Gastrocnemius medialis (tissue), 4 donors: ENCODE data around the gene KLHL29. TPM values are rescaled to one million over a fixed set of nuclear protein-coding genes. Genes with fewer than 3 reads are reported as not detected.
A peak's percentile ranks its signal among the peaks of the same experiment; 100 is the strongest.

ENCODE experiments used
- ATAC-seq, 2 donors: fragments of 150-250 bp; one replicate each; pipeline ENCODE4 v1.9.1; 2016
- DNase-seq, 2 donors: peaks; one replicate each; pipeline ENCODE4 v3.0.0-alpha.2; 2019
- H3K27ac ChIP-seq, 4 donors: fragments of 200-600 bp; sonication (generic); 1 replicate in 1 of 4; 2 replicates in 3 of 4; pipeline ENCODE4 v1.5.1; 2016 to 2018; ENCODE audit warnings: mild to moderate bottlenecking in 2 of 4, moderate library complexity in 1 of 4
- H3K27me3 ChIP-seq, 3 donors: fragments of 200-600 bp; sonication (generic) in 2 of 3; 1 replicate in 1 of 3; 2 replicates in 2 of 3; pipeline versions ENCODE4 v1.5.1 to v1.6.0; 2016 to 2019; ENCODE audit warnings: mild to moderate bottlenecking in 1 of 3, moderate library complexity in 1 of 3
- H3K36me3 ChIP-seq, 2 donors: fragments of 200-600 bp; sonication (generic) in 1 of 2; one replicate each; pipeline ENCODE4 v1.5.1; 2017 to 2018
- H3K4me1 ChIP-seq, 2 donors: fragments of 200-600 bp; sonication (generic) in 1 of 2; one replicate each; pipeline ENCODE4 v1.5.1; 2016 to 2017; ENCODE audit warnings: mild to moderate bottlenecking in 2 of 2
- H3K4me3 ChIP-seq, 4 donors: fragments of 200-600 bp; sonication (generic) in 3 of 4; 1 replicate in 1 of 4; 2 replicates in 3 of 4; pipeline ENCODE4 v1.5.1; 2016 to 2019; ENCODE audit warnings: mild to moderate bottlenecking in 2 of 4
- H3K9me3 ChIP-seq, 3 donors: fragments of 200-600 bp; sonication (generic) in 2 of 3; 1 replicate in 1 of 3; 2 replicates in 2 of 3; pipeline ENCODE4 v1.5.1; 2016 to 2019
- CTCF ChIP-seq, 5 experiments: fragments of 450-650 bp in 3 of 5; fragments of 200-600 bp in 2 of 5; sonication (generic) in 2 of 5; IDR thresholded peaks in 4 of 5; conservative IDR thresholded peaks in 1 of 5; 1 replicate in 4 of 5; 2 replicates in 1 of 5; pipeline ENCODE4 v1.5.1; 2016 to 2019; ENCODE audit warnings: antibody characterized with exemption in 5 of 5, mild to moderate bottlenecking in 3 of 5, moderate library complexity in 3 of 5
- POLR2A ChIP-seq, 2 donors: fragments of 450-650 bp; IDR thresholded peaks; one replicate each; pipeline ENCODE4 v1.6.1; 2017; ENCODE audit warnings: antibody characterized with exemption in 2 of 2, mild to moderate bottlenecking in 2 of 2, moderate library complexity in 2 of 2
- in situ Hi-C, 4 donors: fragments of 200-750 bp; cut with MboI; loops; one replicate each; pipeline versions ENCODE4 v1.15.0 to v1.8.0; 2017; ENCODE audit warnings: low sequenced_read_pairs in 4 of 4
- intact Hi-C: fragments of 100-400 bp; cut with DNase I; formaldehyde crosslinking; loops from one replicate; pipeline ENCODE4 v1.15.1; 2023; ENCODE audit warnings: low total_unique reads
- total RNA-seq, 4 donors: library from RNA; depleted of rRNA; stranded (reverse); fragments of >200 nt; gene quantifications; one replicate each; pipeline versions ENCODE4 v1.1.0 to v1.2.3, GENCODE V29; 2016

Gene KLHL29
- total RNA-seq, 4 donors from 2014 or later = 4.3 to 24.9 (median 8.7) TPM

- peaks cover 0 to 9% of the 10 kb centered on the region in 2 donors for H3K36me3 ChIP-seq
- H3K9me3 ChIP-seq = no peaks in the 10 kb centered on the region
- H3K4me1 ChIP-seq = peaks cover 12 to 18% of the 10 kb centered on the region in 2 donors
- in situ Hi-C loops = no loop called here
- H3K27ac ChIP-seq = no peak overlapping the region
- TF ChIP-seq CTCF (IDR thresholded peaks at IDR 0.05 in 4 of 5, conservative IDR thresholded peaks at IDR 0.05 in 1 of 5) (no peak), POLR2A (IDR thresholded peaks at IDR 0.05) (no peak)
- no peak for ATAC-seq
- no peaks in the 10 kb centered on the region for H3K27me3 ChIP-seq
- no peak overlapping the region for H3K4me3 ChIP-seq
- no peak for DNase-seq
- intact Hi-C loops = no loop called here
These were observed 318.1 kb downstream of the KLHL29 start for GRCh38 chr2:23703037-23703582.

DNA sequence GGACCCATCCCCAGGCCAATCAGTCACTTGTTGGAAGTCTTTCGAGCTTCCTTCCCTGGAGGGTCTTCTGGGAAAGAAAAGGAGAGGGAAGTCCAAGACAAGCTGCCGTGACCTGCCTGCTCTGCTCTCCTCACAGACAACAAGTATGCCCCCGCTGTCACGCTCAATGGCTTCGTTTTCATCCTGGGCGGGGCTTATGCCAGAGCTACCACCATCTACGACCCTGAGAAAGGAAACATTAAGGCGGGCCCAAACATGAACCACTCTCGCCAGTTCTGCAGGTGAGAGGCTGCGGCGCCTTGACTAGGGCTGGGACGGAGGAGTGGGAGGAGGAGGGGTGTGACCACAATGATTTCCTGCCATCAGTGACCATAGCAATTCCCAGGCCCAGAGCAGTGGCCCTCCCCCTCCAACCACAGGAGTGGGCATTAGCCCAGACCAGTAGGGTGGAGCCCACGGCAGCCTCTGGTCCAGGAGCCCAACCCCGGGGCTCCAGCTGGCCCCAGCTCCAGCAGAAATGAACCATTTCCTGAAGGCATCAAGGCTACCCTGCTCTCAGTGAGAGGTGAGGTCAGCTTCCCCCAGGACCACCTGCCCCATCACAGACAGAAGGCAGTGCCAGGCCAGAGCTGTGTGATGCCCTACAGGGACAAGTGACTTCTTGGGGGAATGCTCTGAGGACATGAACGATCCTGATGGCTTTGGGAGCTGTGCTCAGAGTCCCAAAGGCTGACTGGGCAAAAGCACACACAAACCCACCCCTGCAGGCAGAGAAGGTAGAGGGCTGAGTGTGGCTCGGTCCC, 318.8 kb downstream of the KLHL29 start:
- intact Hi-C loops = no loop called here
- TF ChIP-seq POLR2A (IDR thresholded peaks at IDR 0.05) (no peak), CTCF (IDR thresholded peaks at IDR 0.05 in 4 of 5, conservative IDR thresholded peaks at IDR 0.05 in 1 of 5) (no peak)
- Histone ChIP-seq H3K4me1 (peaks cover 6 to 11% of the 10 kb centered on the region in 2 donors), H3K36me3 (peaks cover 0 to 9% of the 10 kb centered on the region in 2 donors), H3K27me3 (no peaks in the 10 kb centered on the region), H3K27ac (no peak overlapping the region), H3K9me3 (no peaks in the 10 kb centered on the region), H3K4me3 (no peak overlapping the region)
- in situ Hi-C loops = no loop called here
- ATAC-seq = no peak
- DNase-seq = no peak

- in situ Hi-C loops = no loop called here
These were observed 321.0 kb downstream of the KLHL29 start for GRCh38 chr2:23705771-23706612.

More at GRCh38 chr2:23705771-23706612, 321.0 kb downstream of the KLHL29 start:
- ATAC-seq (peak; percentile 89 to 91), DNase-seq (peak; percentile 36 to 78)
- Histone ChIP-seq H3K27me3 (no peaks in the 10 kb centered on the region), H3K4me3 (no peak overlapping the region), H3K4me1 (peaks cover 0 to 8% of the 10 kb centered on the region in 2 donors), H3K27ac (peak overlapping the region; percentile 57 to 74 (median 68)), H3K9me3 (no peaks in the 10 kb centered on the region), H3K36me3 (peaks cover 0 to 9% of the 10 kb centered on the region in 2 donors)
- intact Hi-C loops = no loop called here
- peak in 1 of 2 donors; percentile 43 for TF ChIP-seq POLR2A (IDR thresholded peaks at IDR 0.05)
- no peak for TF ChIP-seq CTCF (IDR thresholded peaks at IDR 0.05 in 4 of 5, conservative IDR thresholded peaks at IDR 0.05 in 1 of 5)
